HG03066 (cell line): ENCODE data around the gene KISS1.
A peak's percentile ranks its signal among the peaks of the same experiment; 100 is the strongest.

Experiments used
- ATAC-seq: cut with Tn5 transposase; IDR thresholded peaks from one replicate; pipeline ENCODE4 v1.9.1; 2021; ENCODE audit warnings: low read depth; ENCODE audit not compliant: unreplicated experiment

KISS1 gene

DNA sequence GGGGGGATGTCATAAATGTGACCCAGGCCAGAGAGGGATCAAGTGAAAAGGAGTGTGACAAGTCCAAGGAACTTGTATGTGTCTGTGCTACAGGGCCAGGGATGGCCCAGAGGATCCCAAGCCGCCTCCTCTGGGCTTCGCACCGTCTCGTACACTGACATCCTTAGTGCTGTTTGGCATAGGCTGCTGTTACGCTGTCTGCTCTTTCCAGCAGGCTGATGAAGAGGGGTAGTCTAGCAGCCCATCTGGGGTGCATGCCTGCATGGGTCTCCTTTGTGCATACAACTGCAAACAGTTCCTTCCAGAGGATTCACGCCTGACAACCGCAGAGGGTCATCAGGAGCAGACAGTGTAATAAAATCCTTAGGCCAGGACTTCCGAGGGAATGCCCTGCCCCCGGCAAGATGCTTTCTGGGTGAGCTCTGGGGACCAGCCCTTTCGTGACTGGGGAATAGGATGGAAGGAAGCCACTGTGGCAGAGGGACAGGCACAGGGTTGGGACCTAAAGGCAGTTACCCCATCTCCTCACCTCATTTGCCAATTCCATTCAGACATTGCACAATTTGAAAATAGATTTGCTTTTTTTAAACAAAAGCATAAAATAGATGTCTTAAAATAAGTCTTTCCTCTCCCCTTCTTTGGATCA lies 23.8 kb upstream of the KISS1 start:
- ATAC-seq = no peak

GRCh38 chr1:204218552-204218951 lies 22.3 kb upstream of the KISS1 start:
- ATAC-seq = no peak

DNA sequence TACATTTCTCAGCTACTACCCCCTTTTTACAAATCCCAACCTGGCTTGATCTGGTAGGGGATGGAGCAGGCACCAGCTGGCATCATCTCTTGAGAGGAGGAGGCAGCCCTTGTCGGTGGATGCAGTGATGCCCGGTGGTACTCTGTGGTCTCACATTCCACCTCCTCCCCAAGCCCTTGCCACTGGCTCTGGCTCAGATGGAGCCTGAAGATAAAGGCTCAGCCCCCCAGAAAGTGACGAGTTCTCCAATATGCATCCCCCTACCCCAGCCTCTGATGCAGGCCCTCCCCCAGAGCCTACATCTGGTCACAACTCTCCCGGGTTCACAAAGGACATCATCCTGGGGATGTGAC lies 21.3 kb upstream of the KISS1 start:
- no peak for ATAC-seq

- no peak for ATAC-seq
Observed at GRCh38 chr1:204216880-204217647, 20.8 kb upstream of the KISS1 start.

DNA sequence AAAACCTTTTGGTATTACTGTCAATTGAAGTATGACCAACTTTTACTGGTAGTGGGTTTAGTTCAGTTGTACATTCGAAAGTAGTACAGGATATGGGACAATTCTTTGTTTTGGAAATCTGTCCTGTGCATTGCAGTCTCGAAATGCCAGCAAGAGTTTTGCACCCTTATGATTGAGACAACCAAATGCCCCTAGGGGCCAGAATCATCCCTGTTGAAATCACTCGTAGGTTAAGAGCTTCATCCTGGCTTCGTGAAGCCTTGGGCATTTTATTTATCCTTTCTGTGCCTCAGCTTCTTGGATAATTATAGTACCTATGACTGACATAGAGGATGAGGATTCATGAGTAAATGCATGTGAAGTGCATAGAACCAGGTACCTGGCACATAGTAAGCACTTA lies 19.9 kb upstream of the KISS1 start:
- no peak for ATAC-seq

GRCh38 chr1:204213668-204214662 lies 17.7 kb upstream of the KISS1 start, which contains the start of gene GOLT1A:
Gene GOLT1A, minus strand, starts transcription at chr1:204213988. Its CDS starts 82 bp downstream, at chr1:204213906.
- peak; percentile 75 for ATAC-seq

GRCh38 chr1:204212715-204213114 lies 16.4 kb upstream of the KISS1 start:
- no peak for ATAC-seq

DNA sequence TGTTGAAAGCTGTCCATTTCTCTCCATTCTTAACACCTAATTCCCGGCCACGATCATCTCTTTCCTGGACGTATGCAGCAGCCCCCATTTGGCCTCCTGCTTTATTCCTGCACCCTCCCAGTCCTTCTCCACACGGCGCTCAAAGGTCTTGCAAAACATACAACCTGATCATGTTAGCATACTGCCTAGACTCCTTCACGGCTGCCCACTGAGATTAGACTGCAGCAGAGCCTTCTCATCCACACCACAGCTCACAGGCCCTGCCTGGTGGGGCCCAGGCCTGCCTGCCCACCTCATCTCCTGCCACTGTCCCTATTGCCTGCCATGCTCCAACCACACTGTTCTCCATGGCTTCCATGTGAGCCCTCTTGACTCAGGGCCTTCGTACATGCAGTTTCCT lies 14.8 kb upstream of the KISS1 start:
- no peak for ATAC-seq

- ATAC-seq = no peak
Observed at GRCh38 chr1:204207136-204207616, 10.9 kb upstream of the KISS1 start.

- ATAC-seq = no peak
Observed at GRCh38 chr1:204206121-204206520, 9.8 kb upstream of the KISS1 start.

DNA sequence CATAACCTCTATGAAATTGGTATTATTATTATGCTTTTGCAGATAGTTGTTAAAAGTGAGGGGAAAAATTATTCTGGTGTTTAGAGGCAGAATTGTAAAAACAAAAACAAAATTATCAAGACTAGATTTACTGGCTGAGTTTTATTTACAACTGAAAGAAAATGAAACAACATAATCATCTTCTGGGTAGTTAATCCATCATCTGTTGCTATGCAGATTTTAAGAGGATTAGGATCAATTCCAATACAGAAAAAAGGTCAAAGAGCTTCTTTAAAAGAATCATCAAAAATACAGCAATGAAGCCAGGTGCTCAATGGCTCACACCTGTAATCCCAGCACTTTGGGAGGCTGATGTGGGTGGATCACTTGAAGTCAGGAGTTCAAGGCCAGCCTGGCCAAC lies 9.2 kb upstream of the KISS1 start:
- ATAC-seq = no peak

- ATAC-seq = no peak
Observed at GRCh38 chr1:204204944-204205343, 8.7 kb upstream of the KISS1 start.

- ATAC-seq = no peak
Observed at GRCh38 chr1:204203206-204203767, 7.0 kb upstream of the KISS1 start.

DNA sequence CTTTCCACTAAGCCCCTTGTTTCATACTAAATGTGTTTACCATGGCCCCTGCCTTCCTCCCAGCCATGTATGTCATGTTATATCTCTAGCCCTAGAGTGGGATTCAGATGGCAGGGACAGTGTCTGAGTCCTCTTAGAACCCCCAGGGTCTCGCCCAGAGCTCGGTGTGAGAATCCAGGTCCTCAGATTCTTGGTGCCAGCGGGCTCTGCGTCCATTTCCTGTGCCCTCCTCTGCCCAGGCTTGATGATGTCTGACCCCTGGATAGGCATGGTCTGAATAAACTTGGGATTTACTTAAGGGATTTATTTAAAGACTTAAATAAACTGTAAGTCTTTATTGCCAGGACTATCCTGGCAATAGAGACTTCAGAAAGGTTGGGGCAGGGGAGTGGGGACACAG lies 6.2 kb upstream of the KISS1 start:
- ATAC-seq = no peak

DNA sequence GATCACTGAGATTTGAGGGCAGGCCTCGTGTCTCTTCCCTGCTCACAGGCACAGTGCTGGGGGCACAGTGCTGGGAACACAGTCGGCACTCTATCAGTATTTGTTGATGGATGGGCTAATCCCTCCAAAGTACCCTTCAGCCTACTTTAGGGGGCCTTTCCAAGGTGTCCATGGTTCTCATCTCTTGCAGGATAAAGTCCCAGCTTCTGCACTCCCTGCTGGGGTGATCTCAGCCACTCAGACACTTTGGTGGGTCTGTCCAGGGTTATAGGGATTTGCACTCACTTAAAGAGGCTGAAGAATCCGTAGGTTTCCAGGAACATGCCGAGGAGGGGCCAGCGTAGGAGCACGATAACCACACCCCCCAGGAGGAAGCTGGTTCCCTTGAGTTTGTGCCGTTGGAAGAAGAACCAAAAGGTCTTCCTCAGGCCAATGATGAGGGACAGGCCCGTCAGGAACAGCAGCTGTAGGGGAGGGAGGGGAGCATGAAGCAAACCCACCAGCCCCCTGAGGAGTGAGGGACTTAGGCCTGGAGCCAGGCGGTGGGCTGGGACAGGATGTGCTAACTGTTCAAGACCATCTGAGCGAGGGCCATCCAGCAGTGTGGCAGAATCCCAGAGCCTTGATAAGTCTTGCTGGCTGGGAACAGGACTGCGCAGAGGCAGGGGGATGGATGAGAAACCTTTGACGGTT lies 5.2 kb upstream of the KISS1 start:
- ATAC-seq = no peak

DNA sequence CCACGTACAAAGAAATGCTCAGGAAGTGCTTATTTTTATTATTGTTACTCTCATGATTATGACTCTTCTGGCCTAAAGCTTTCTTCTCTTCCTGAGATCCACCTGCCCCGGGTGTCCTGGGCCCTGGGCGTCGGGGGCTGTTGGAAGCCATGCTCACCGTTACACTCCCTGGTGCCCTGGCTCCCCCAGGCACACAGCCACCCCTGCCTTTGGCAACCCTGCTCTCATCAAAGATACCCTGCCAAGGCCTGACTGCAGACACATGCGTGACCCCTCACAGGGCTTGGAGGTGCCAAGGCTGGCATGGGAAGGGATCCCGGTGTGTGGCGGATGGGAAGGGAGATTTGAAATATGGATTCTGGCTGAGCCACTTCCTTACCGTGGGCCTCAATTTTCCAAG lies 3.3 kb upstream of the KISS1 start:
- no peak for ATAC-seq

DNA sequence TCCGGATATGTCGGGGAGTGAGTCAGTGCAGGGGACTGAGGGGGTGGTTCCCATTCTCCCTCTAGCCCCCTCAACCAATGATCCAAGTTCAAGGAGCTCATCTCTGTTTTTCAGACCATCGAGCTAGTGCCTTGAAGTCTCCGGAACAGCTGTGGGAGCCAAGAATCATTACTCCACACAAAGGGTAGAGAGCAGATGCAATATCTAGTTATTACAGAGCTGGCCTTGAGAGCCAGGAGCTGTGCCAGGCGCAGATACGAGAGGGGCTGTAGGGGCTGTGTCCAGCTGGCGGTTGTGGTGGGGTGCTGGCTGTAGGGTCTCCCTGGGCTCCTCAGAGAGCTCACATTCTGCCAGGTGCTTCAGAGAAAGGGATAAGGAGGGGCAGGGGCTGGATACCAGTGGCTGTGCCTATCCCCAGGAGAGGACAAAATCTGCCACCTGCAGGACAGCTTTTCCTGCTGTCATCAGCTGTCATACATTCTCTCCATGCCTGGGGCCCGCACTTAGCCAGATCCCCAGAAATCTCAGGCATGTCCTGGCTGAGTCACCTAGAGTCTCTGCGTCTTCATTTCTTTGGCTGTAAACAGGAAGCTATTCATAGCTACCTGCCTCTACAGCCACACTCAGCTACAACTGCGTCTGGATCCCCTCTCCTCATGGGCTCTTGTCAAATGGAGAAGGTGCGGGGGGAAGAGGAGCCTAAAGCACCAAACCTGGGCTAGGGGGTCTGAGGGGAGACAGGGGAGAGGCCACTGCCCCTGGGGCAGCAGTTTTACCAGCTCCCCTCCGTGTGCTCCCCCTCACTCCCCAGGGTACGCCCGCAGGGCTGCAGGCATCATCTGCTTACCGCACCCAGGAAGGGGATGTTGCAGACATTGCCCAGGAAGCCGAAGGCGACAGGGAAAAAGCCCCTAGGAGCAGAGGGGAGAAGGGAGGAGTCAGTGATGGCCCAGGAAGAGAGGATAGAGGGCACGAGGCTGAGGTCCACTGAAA lies 2.4 kb upstream of the KISS1 start:
- no peak for ATAC-seq

DNA sequence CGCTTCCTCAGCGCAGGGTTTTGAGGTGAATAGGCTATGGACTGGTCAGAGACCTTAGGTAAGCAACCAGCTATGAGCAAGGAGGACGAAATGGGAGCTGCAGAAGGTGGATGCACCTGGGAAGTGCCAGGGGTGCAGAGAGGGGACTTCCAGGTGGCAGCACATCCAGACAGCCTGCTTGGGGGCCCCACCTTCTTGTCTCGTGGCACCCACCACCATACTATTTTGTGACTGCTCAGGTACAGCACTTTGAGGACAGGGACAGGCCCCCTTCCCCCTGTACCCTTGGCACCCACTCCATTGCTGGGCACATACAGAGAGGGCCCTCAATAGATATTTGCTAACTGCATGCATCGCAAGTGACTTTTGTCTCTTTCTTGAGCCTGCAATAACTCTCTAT lies 777 bp upstream of the KISS1 start:
- no peak for ATAC-seq

DNA sequence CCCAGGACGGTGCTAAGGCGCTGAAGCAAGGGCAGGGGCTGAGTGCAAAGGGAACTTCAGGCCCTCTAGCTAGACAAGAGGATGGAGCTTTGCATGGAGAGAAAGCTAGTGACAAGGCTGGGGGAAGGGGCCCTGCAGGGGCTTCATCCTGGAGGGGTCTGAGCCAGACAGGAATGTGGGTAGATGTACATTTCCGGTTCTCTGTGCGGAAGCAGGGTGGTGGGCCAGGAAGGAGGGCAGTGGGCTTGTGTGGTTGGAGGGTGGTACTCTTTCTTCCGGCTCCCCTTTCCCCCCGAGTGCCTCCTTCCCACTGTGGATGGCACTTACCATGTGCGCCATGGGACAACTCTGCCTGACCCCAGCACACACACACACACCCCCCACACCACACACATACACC lies 1.5 kb downstream of the KISS1 start:
- no peak for ATAC-seq
